ENCODE data around the gene GTF3C1.

- TF ChIP-seq EZH2 (IDR thresholded peaks at IDR 0.05; ENCODE audit: low read length, unreplicated experiment) (no peak), CTCF (conservative IDR thresholded peaks at IDR 0.05; ENCODE audit: low read depth, low read length) (no peak), EZH2phosphoT487 (IDR thresholded peaks at IDR 0.05; ENCODE audit: borderline replicate concordance, low read length) (no peak)
These were observed 132.6 kb downstream of the GTF3C1 start for GRCh38 chr16:27417047-27417671.
